ENCODE measurements around the gene PLA2G4B. TPM values are rescaled to one million over a fixed set of nuclear protein-coding genes. Genes with fewer than 3 reads are reported as not detected.

PLA2G4B gene
- total RNA-seq, 1 experiment from 2014 or later = 4.7 TPM

DNA sequence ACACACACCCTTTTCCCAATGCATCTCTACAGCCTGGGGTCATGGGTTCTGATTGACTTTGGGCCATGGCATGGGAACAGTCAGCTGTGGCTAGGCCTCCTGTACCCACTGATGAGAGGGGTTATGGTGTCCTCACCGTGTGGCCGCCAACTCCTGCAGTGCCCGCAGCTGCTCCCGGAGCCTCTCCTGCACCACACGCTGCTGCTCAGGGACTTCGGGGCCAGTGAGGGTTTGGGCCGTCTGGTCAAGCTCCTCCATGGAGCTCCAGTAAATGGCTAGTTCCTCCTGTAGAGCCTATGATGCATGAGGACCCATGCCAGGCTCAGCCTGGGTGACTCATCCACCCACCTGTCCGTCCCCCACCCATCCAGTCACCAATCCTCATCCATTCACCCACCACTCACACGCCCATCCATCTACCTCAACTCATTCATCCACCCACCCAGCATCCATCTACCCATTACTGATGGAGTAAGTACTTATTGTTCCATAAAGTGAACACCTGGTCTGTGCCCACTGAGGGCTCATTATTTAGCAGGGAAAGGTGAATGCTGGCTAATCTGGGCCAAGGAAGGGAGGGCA, 33.6 kb downstream of the PLA2G4B start:
- Histone ChIP-seq H3K27ac (ENCODE audit: low read length) (no peak overlapping the region), H3K4me3 (ENCODE audit: low read depth in 2 of 2, low read length in 2 of 2) (no peak overlapping the region), H3K27me3 (ENCODE audit: control insufficient read depth, insufficient read depth, low read length) (no peaks in the 10 kb centered on the region), H3K4me1 (ENCODE audit: control insufficient read depth, insufficient read depth, low read length) (peaks cover 9% of the 10 kb centered on the region; the same call in 1 of the 2 replicates), H3K36me3 (ENCODE audit: control insufficient read depth, insufficient read depth, low read length) (no peaks in the 10 kb centered on the region), H3K9me3 (ENCODE audit: control insufficient read depth, insufficient read depth, low read depth, low read length) (no peaks in the 10 kb centered on the region)
- TF ChIP-seq TCF7L2 (IDR thresholded peaks at IDR 0.05; ENCODE audit: low read depth, low read length) (no peak), CTCF (IDR thresholded peaks at IDR 0.05) (no peak), POLR2AphosphoS5 (IDR thresholded peaks at IDR 0.05; ENCODE audit: low read depth, low read length) (no peak), SIN3A (IDR thresholded peaks at IDR 0.05; ENCODE audit: borderline replicate concordance, insufficient read depth, low read depth, low read length) (no peak)
- TF ChIP-seq, protein P1, sequence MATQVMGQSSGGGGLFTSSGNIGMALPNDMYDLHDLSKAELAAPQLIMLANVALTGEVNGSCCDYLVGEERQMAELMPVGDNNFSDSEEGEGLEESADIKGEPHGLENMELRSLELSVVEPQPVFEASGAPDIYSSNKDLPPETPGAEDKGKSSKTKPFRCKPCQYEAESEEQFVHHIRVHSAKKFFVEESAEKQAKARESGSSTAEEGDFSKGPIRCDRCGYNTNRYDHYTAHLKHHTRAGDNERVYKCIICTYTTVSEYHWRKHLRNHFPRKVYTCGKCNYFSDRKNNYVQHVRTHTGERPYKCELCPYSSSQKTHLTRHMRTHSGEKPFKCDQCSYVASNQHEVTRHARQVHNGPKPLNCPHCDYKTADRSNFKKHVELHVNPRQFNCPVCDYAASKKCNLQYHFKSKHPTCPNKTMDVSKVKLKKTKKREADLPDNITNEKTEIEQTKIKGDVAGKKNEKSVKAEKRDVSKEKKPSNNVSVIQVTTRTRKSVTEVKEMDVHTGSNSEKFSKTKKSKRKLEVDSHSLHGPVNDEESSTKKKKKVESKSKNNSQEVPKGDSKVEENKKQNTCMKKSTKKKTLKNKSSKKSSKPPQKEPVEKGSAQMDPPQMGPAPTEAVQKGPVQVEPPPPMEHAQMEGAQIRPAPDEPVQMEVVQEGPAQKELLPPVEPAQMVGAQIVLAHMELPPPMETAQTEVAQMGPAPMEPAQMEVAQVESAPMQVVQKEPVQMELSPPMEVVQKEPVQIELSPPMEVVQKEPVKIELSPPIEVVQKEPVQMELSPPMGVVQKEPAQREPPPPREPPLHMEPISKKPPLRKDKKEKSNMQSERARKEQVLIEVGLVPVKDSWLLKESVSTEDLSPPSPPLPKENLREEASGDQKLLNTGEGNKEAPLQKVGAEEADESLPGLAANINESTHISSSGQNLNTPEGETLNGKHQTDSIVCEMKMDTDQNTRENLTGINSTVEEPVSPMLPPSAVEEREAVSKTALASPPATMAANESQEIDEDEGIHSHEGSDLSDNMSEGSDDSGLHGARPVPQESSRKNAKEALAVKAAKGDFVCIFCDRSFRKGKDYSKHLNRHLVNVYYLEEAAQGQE (IDR thresholded peaks at IDR 0.05; ENCODE audit: insufficient read depth in 1 of 2, low read depth in 2 of 2, low read length in 1 of 2) = no peak
- intact Hi-C loops (cut with micrococcal nuclease; ENCODE audit: unreplicated experiment) (no loop called here), in situ Hi-C loops (cut with HindIII; ENCODE audit: low pct_unique_long_range_greater_than_20kb, low sequenced_read_pairs) (no loop called here)
- no peak for ATAC-seq
- ChIA-PET CTCF (no interaction called here), POLR2A (no interaction called here)
- DNase-seq (ENCODE audit: low read depth, low spot score) = no peak
- no TSS peak for BruUV-seq (replicated peaks)

GRCh38 chr15:41873711-41874110, 35.1 kb downstream of the PLA2G4B start:
- H3K27ac ChIP-seq (ENCODE audit: low read length) = no peak overlapping the region
- no peaks in the 10 kb centered on the region for H3K27me3 ChIP-seq (ENCODE audit: control insufficient read depth, insufficient read depth, low read length)
- DNase-seq (ENCODE audit: low read depth, low spot score) (no peak), ATAC-seq (no peak)
- ChIA-PET POLR2A (no interaction called here), CTCF (no interaction called here)
- TF ChIP-seq TCF7L2 (IDR thresholded peaks at IDR 0.05; ENCODE audit: low read depth, low read length) = no peak
- TF ChIP-seq POLR2AphosphoS5 (IDR thresholded peaks at IDR 0.05; ENCODE audit: low read depth, low read length) = no peak
- TF ChIP-seq, protein P1 (IDR thresholded peaks at IDR 0.05; ENCODE audit: insufficient read depth in 1 of 2, low read depth in 2 of 2, low read length in 1 of 2) = no peak
- no peak for TF ChIP-seq SIN3A (IDR thresholded peaks at IDR 0.05; ENCODE audit: borderline replicate concordance, insufficient read depth, low read depth, low read length)
- no peak for TF ChIP-seq CTCF (IDR thresholded peaks at IDR 0.05)
- no peak overlapping the region for H3K4me3 ChIP-seq (ENCODE audit: low read depth in 2 of 2, low read length in 2 of 2)
- H3K9me3 ChIP-seq (ENCODE audit: control insufficient read depth, insufficient read depth, low read depth, low read length) = no peaks in the 10 kb centered on the region
- no peaks in the 10 kb centered on the region for H3K36me3 ChIP-seq (ENCODE audit: control insufficient read depth, insufficient read depth, low read length)
- in situ Hi-C loops (cut with HindIII; ENCODE audit: low pct_unique_long_range_greater_than_20kb, low sequenced_read_pairs) = no loop called here
- intact Hi-C loops (cut with micrococcal nuclease; ENCODE audit: unreplicated experiment) = no loop called here
- no TSS peak for BruUV-seq (replicated peaks)
- peaks cover 9% of the 10 kb centered on the region; the same call in 1 of the 2 replicates for H3K4me1 ChIP-seq (ENCODE audit: control insufficient read depth, insufficient read depth, low read length)
